Activated T-cell treated with anti-CD3 and anti-CD28 coated beads for 1 hour (primary cell): ENCODE measurements around the gene OR9G4.

Source experiments
- DNase-seq: peaks from one replicate; pipeline ENCODE4 v3.0.0-alpha.2; 2020; ENCODE audit warnings: low read depth

Gene OR9G4

GRCh38 chr11:56748597-56748996 is at the start of gene OR9G4:
TSS of gene OR9G4 (minus strand) at chr11:56748697. CDS start at chr11:56743766, 4,931 bp downstream.
- no peak for DNase-seq

- DNase-seq: no peak
Observed at GRCh38 chr11:56783448-56784041, 35.0 kb upstream of the OR9G4 start.

- no peak for DNase-seq
Observed at GRCh38 chr11:56782167-56782847, 33.8 kb upstream of the OR9G4 start.

- no peak for DNase-seq
Observed at GRCh38 chr11:56776809-56777208, 28.3 kb upstream of the OR9G4 start.

- DNase-seq: no peak
Observed at GRCh38 chr11:56764976-56765375, 16.5 kb upstream of the OR9G4 start.

GRCh38 chr11:56751480-56751879 is 3.0 kb upstream of the OR9G4 start:
- no peak for DNase-seq

GRCh38 chr11:56750190-56750589 is 1.7 kb upstream of the OR9G4 start:
- no peak for DNase-seq

GRCh38 chr11:56740886-56741285 is 7.6 kb downstream of the OR9G4 start:
- no peak for DNase-seq

- DNase-seq: no peak
Observed at GRCh38 chr11:56740107-56740506, 8.4 kb downstream of the OR9G4 start.

- DNase-seq: no peak
Observed at GRCh38 chr11:56720513-56720912, 28.0 kb downstream of the OR9G4 start.

GRCh38 chr11:56716379-56716854 is 32.1 kb downstream of the OR9G4 start:
- no peak for DNase-seq

GRCh38 chr11:56714206-56714605 is 34.3 kb downstream of the OR9G4 start:
- DNase-seq: no peak

- no peak for DNase-seq
Observed at GRCh38 chr11:56706486-56706885, 42.0 kb downstream of the OR9G4 start.

- no peak for DNase-seq
Observed at GRCh38 chr11:56705784-56706396, 42.6 kb downstream of the OR9G4 start.

- no peak for DNase-seq
Observed at GRCh38 chr11:56700914-56701485, 47.5 kb downstream of the OR9G4 start.

GRCh38 chr11:56700242-56700913 is 48.1 kb downstream of the OR9G4 start:
- no peak for DNase-seq

- DNase-seq: no peak
Observed at GRCh38 chr11:56698795-56699194, 49.7 kb downstream of the OR9G4 start, which contains the start of gene OR9G1. TSS of gene OR9G1 (plus strand) at chr11:56699095. CDS start at chr11:56700388, 1,293 bp downstream.

- no peak for DNase-seq
Observed at GRCh38 chr11:56693428-56693827, 55.1 kb downstream of the OR9G4 start.
